Left lobe of liver (tissue), 2 donors: ENCODE measurements around the gene RASD1. TPM values are rescaled to one million over a fixed set of nuclear protein-coding genes. Genes with fewer than 3 reads are reported as not detected.

Experiments
- ATAC-seq: fragments of 200-7000 bp; cut with Tn5 transposase; one replicate; pipeline ENCODE4 v1.9.1; 2020; ENCODE audit warnings: mild to moderate bottlenecking, moderate library complexity
- DNase-seq: peaks from one replicate; pipeline ENCODE4 v3.0.0-alpha.2; 2020; ENCODE audit warnings: low spot score
- total RNA-seq: library from RNA; stranded (reverse); gene quantifications from one replicate; pipeline ENCODE4 v1.2.1, GENCODE V29; 2021
- donor health status: DM: no; HTN: no; CAD: no; lungs with moderate emphysema.
- donor health status: DM: no; HTN: yes; CAD: no.

The RASD1 gene
- total RNA-seq, 1 donor from 2014 or later: 1.1 TPM

- DNase-seq (no peak), ATAC-seq (no peak)
Observed at GRCh38 chr17:17511881-17512858, 16.0 kb upstream of the RASD1 start.

- ATAC-seq: no peak
- no peak for DNase-seq
Observed at GRCh38 chr17:17511293-17511741, 15.1 kb upstream of the RASD1 start.

- DNase-seq: no peak
- ATAC-seq: no peak
Observed at GRCh38 chr17:17510456-17511292, 14.5 kb upstream of the RASD1 start.

- ATAC-seq: no peak
- no peak for DNase-seq
Observed at GRCh38 chr17:17509601-17510425, 13.6 kb upstream of the RASD1 start.

- ATAC-seq: no peak
Observed at GRCh38 chr17:17508646-17509591, 12.7 kb upstream of the RASD1 start.

GRCh38 chr17:17508019-17508535 lies 11.9 kb upstream of the RASD1 start:
- DNase-seq (no peak), ATAC-seq (no peak)

More at GRCh38 chr17:17508646-17509591, 12.7 kb upstream of the RASD1 start:
- DNase-seq: no peak

- DNase-seq (no peak), ATAC-seq (no peak)
Observed at GRCh38 chr17:17507465-17508011, 11.3 kb upstream of the RASD1 start.

GRCh38 chr17:17506893-17507464 lies 10.8 kb upstream of the RASD1 start:
- DNase-seq (no peak), ATAC-seq (no peak)

- no peak for ATAC-seq
Observed at GRCh38 chr17:17506181-17506741, 10.1 kb upstream of the RASD1 start.

GRCh38 chr17:17505610-17506171 lies 9.5 kb upstream of the RASD1 start:
- DNase-seq: no peak
- no peak for ATAC-seq

More at GRCh38 chr17:17506181-17506741, 10.1 kb upstream of the RASD1 start:
- DNase-seq: no peak

- peak; percentile 4 for ATAC-seq
- no peak for DNase-seq
Observed at GRCh38 chr17:17505151-17505550, 9.0 kb upstream of the RASD1 start.

GRCh38 chr17:17504341-17505140 lies 8.3 kb upstream of the RASD1 start:
- ATAC-seq (peak; percentile 4), DNase-seq (no peak)

- no peak for DNase-seq
- ATAC-seq: peak; percentile 8
Observed at GRCh38 chr17:17503566-17504130, 7.5 kb upstream of the RASD1 start.

- ATAC-seq: no peak
- no peak for DNase-seq
Observed at GRCh38 chr17:17502741-17503565, 6.8 kb upstream of the RASD1 start.

- ATAC-seq (peak; percentile 4), DNase-seq (no peak)
Observed at GRCh38 chr17:17500999-17501605, 4.9 kb upstream of the RASD1 start.
